HTERT RPE-1 (cell line): Measurements from ENCODE around the gene PGAM4.
"Not testable (repeated sequence)": the region's sequence is repeated elsewhere in the genome, so short reads cannot be mapped to it uniquely, and the experiment has no call there.

Experiments
- in situ Hi-C: fragments of 300-500 bp; cut with MboI; formaldehyde crosslinking; loops from 4 replicates; pipeline ENCODE4 v1.14.3; 2020; ENCODE audit warnings: low sequenced_read_pairs

PGAM4 gene

GRCh38 chrX:77969538-77969937, at the start of gene PGAM4:
TSS of gene PGAM4 (minus strand) at chrX:77969638. CDS start at chrX:77969638, 0 bp downstream.
- in situ Hi-C loops = no loop called here

- in situ Hi-C loops = no loop called here
Measured at GRCh38 chrX:78011846-78012245, 42.4 kb upstream of the PGAM4 start.

- in situ Hi-C loops = no loop called here
Measured at GRCh38 chrX:77979870-77980269, 10.4 kb upstream of the PGAM4 start.

GRCh38 chrX:77977518-77977917, 8.1 kb upstream of the PGAM4 start:
- in situ Hi-C loops = no loop called here

DNA sequence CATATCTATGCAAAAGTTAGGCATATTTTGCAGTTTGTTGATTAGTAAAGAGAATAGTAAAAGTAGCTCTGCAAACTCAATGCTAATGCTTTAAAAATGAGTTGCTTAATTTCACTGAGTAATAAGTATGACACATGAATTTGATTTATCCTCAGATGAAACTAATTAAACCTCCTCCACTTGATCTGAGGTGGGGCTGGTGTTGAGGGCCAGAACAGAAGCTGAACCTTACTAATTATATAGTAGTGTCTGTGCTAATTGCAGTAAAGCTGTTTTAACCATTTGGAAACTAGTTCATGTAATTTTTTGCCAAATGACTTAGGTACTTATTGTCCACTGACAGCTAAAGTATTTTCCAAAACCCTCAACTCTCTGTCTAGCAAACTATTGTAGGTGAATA, 7.7 kb upstream of the PGAM4 start:
- in situ Hi-C loops = no loop called here

GRCh38 chrX:77975755-77976154, 6.3 kb upstream of the PGAM4 start:
- in situ Hi-C loops = no loop called here

DNA sequence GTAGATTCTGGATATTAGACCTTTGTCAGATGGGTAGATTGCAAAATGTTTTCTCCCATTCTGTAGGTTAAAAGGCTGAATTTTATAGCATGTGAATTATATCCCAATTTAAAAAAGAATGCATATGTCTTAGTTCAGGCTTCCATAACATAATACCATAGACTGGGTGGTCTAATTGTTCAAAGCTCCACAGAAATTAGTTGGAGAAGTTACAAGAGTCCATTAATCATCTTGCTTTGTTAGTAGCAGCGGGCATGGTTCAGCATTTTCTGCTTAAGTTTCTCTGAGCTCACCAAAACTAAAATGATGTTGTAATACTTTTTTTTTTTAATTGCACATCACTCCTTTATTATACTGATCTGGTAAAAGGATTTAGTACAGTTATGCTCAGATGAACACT, 1.8 kb downstream of the PGAM4 start:
- in situ Hi-C loops = no loop called here

DNA sequence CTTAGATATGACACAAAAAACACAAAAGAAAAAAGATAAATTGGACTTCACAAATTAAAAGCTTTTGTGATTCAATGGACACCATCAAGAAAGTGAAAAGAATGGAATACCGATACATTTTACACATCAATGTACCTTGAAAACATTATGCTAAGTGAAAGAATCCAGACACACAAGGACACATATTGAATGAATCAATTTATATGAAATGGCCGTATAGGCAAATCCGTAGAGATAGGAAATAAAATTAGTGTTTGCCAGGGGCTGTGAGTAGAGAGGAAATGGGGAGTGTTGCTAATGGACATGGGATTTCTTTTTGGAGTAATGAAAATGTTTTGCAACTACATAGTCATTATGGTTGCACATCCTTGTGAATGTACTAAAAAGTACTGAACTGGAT, 3.1 kb downstream of the PGAM4 start:
- in situ Hi-C loops = no loop called here

DNA sequence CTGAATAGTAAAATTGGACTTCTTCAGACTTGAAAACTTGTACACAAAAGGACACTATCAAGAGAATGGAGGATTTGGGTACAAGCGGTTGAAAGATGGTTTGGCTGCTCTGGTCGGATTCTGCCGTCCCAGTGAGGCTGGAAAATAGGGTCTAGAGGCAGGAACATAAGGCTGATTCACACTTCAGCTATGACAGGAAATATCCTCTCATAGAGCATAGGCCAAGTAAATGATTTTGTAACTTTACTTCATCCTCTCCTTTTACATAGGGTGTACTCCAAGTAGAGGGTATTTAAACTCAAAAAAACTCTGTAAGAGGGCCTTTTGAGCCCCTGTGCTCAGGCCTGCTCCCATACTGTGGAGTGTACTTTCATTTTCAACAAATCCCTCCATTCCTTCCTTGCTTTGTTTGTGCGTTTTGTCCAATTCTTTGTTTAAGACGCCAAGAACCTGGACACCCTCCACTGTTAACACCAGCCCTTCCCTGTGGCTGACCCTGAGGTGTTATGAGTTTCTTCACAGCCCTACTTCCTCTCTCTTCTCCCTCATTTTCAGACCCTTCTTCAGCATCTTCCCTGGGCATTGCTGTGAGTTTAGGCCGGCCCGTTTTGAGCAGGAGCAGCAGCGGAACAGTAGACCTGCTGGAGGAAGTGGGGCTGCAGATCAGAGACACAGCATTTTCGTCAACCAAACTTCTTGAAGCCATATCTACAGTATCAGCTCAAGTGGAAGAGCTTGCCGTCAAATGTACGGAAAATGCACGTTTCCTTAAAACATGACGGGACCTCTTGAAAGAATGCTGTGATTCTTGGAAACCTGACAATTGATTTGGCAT, 7.2 kb downstream of the PGAM4 start:
- in situ Hi-C loops = no loop called here

DNA sequence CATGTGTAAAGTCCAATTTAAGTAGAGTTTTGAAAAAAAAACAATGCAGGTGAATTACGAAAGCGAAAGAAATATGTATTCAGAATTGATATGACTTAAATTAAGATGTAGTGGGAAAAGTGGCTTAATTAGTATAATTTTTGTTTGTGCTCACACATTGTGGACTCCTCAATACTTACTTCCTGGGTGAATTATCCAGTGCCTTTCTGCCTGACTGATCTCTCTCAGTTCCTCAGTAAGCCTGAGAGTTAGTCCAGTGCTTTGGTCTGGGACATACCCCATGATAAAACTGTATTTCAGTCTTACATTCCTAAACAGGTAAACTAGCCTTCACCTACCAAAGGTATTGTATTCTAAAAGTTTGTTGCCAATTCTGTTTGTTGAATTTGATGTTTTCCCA, 8.4 kb downstream of the PGAM4 start:
- in situ Hi-C loops = no loop called here

GRCh38 chrX:77960567-77960966, 8.9 kb downstream of the PGAM4 start:
- in situ Hi-C loops = no loop called here

DNA sequence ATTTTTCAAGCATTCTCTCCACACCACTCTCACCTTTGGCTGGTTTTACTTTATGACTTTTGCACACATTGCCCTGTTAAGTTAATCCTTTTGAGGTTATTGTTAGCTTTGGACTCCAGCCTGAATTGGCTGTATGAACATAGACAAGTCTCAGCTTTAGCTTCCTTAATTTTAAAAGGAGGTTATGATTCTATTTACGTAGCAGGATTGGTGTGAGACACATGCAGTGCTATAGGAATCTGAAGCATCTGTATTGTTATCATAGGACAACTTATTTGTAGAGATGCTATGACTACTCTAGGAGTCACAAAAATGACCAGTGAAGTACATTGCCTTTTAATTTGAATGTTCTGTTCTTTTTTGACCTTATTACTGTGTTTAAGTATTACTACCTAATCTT, 15.7 kb downstream of the PGAM4 start:
- in situ Hi-C loops = no loop called here

GRCh38 chrX:77953302-77953701, 16.1 kb downstream of the PGAM4 start:
- in situ Hi-C loops = no loop called here

GRCh38 chrX:77952173-77952572, 17.3 kb downstream of the PGAM4 start:
- in situ Hi-C loops = no loop called here

DNA sequence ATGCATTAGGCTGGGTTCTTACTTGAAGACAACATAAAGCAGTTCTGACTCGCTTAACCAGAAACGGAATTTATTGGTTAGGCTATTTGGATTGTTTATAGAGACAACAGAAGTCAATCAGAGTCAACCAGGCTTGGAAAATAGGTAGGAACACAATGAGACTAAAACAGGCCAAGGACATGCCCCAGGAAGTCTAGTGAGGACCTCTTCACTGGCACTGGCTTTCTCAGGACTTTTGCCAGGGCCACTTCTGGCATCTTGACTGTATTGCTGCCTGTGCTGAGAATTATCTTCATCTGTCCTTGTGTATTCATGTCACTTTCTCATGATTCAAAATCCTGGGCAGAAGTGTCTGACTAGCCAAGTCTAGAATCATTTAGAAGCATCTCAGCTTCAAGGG, 19.6 kb downstream of the PGAM4 start:
- in situ Hi-C loops = no loop called here

DNA sequence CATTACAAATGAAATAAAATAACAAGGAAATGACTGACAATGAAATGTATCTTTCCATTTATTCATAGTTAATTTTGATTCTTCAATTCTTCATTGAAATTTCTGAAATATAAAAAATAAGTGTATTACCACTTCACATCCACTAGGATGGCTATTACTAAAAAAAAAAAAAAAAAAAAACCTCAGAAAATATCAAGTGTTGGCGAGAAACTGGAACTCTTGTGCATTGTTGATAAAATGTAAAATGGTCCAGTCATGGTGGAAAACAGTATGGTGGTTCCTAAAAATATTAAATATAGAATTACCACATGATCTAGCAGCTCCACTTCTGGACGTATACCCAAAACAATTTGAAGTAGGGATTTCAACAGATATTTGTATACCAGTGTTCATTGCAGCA, 22.9 kb downstream of the PGAM4 start:
- in situ Hi-C loops = no loop called here

GRCh38 chrX:77945910-77946545, 23.4 kb downstream of the PGAM4 start:
- in situ Hi-C loops = no loop called here

DNA sequence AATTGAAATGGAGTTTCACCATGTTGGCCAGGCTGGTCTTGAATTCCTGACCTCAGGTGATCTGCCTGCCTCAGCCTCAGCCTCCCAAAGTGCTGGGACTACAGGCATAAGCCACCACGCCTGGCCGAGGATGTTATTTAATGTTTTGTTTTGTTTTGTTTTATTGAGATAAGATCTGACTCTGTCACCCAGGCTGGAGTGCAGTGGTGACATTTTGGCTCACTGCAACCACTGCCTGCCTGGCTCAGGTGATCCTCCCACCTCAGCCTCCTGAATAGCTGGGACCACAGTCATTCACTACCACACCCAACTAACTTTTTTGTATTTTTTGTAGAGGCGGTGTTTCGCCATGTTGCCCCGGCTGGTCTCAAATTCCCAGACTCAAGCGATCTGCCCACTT, 24.4 kb downstream of the PGAM4 start:
- in situ Hi-C loops = not testable (repeated sequence)

DNA sequence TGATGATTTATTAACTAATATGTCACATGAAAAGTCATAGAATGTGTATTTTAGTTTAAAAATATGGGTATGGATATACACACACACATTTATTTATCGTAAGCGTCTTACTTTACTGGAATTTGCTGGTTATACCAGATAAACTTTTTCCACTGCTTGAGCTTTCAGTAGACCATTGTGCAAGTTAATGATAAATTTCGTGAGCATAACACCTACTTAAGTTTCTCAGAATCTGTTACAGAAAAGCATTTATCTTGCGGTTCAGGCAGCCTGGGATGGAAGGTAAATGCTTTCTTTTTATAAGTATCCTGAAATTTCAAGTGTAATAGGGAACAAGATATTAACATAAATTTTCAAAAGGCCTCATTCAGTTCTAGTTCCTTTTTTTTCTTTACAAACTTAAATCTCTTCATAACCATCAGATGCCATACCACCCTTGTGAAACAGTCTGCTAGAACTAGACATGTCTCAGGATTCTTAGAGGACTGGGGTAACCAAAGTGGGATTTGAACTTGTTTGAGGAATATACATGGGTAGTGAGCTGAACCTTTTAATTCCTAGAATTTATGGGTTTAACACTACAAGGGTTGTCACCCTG, 31.3 kb downstream of the PGAM4 start:
- in situ Hi-C loops = no loop called here

GRCh38 chrX:77937291-77937690, 32.1 kb downstream of the PGAM4 start:
- in situ Hi-C loops = no loop called here

- in situ Hi-C loops = no loop called here
Measured at GRCh38 chrX:77936299-77936698, 33.1 kb downstream of the PGAM4 start.

DNA sequence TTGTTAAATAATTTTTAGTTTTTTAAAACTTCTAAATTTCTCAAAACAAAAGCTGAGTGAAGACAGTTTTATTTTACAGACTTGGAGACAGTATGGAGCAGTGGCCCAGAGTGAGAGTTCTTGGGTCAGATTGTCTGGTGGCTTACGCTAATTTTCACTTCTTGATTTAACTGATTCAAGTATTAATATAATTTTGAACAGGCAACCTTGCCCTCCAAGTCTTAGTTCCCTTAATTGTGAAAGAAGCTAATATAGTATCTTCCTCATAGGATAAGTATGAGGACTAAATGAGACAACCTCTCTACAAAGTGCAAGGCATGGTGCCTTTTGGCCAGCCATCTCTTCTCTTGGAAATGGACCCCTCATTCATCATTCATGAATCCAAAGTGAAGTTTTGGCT, 33.6 kb downstream of the PGAM4 start:
- in situ Hi-C loops = no loop called here
